Urinary bladder (tissue), 4 donors: ENCODE results near the gene BEST4. TPM values are rescaled to one million over a fixed set of nuclear protein-coding genes. Genes with fewer than 3 reads are reported as not detected.
A peak's percentile ranks its signal among the peaks of the same experiment; 100 is the strongest.
"Not testable (repeated sequence)": the region's sequence is repeated elsewhere in the genome, so short reads cannot be mapped to it uniquely, and the experiment has no call there.

ENCODE experiments used
- DNase-seq: peaks from one replicate; pipeline ENCODE4 v3.0.0-alpha.2; 2015; ENCODE audit errors: extremely low spot score
- H3K27ac ChIP-seq: one replicate; pipeline ENCODE4 v1.5.1; 2013; ENCODE audit warnings: low read depth, mild to moderate bottlenecking, moderate library complexity
- H3K36me3 ChIP-seq: one replicate; pipeline ENCODE4 v1.6.1; 2013; ENCODE audit warnings: mild to moderate bottlenecking, moderate library complexity; ENCODE audit not compliant: insufficient read depth
- H3K4me1 ChIP-seq: one replicate; pipeline ENCODE4 v1.6.1; 2013; ENCODE audit warnings: mild to moderate bottlenecking, moderate library complexity; ENCODE audit not compliant: insufficient read depth
- H3K4me3 ChIP-seq: one replicate; pipeline ENCODE4 v1.5.1; 2013; ENCODE audit warnings: low read depth, low read length
- WGBS: extraction: QIAGEN DNeasy Blood & Tissue Kit; methylation state at CpG from one replicate; pipeline ENCODE4 v1.1.7; 2013; 5-methylcytosine and 5-hydroxymethylcytosine counted together
- polyA plus RNA-seq: library from polyadenylated mRNA; stranded (reverse); fragments of 200-250 nt; gene quantifications from one replicate; pipeline ENCODE4 v1.2.3, GENCODE V29; 2013
- total RNA-seq: library from RNA; depleted of rRNA; stranded (reverse); fragments of >200 nt; gene quantifications from one replicate; pipeline ENCODE4 v1.2.3, GENCODE V29; 2014
- donor health status: healthy with polysubstance abuse.
- donor health status: healthy.

BEST4 gene
- total and polyA plus RNA-seq, 2 donors, result 0.30 TPM; not detected in 1

DNA sequence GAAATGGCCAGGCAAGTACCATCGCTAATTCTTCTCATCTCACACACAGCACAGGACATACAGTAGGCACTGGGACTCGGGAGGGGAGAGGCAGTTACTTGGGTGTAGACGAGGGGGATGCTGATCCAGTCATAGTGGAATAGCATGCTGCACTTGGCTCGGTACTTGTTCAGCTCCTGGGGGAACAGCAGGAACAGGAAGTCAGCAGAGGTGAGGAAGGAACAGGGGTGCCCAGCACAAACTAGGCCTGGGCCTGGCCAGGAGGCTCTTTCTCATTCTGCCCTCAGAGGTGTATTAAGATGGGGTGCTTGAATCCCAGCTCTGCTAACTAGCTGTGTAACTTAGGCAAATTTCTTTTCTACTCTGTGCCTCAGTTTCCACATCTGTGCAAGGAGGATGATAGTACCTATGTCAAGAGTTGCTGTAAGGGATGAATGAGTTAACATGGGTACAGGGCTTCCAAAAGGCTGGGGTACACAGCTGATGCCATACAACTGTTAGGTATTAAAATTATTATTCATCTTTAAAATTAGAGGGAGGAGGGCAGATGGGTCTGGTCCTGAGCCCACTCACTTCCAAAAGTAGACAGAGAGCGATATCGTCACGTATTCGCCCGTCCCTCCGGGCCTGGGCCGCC, 2.4 kb downstream of the BEST4 start:
- no peak overlapping the region for H3K4me3 ChIP-seq
- no peak for DNase-seq
- no peak overlapping the region for H3K27ac ChIP-seq
- WGBS, result 42% methylated on average over 11 of the region's 11 CpGs
- no peaks in the 10 kb centered on the region for H3K4me1 ChIP-seq
- H3K36me3 ChIP-seq, result no peaks in the 10 kb centered on the region

DNA sequence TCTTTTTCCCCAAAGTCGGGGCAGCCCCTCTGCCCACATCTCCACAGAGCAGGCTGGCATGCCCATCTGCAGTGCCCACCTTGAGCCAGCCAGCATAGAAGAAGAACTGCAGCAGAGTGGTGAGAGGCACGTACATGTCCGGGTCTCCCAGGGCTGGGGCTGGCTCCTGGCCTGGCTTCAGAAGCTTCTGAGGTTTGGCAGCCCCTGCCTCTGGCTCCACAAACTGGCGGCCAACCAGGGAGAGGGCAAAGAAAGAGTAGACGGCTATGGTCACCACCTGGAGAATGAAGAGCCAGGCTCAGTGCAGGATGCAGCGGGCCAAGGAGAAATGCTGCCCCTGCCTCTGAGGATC, 3.0 kb downstream of the BEST4 start:
- Histone ChIP-seq H3K4me3 (no peak overlapping the region), H3K4me1 (no peaks in the 10 kb centered on the region), H3K27ac (no peak overlapping the region), H3K36me3 (no peaks in the 10 kb centered on the region)
- WGBS, result 81% methylated on average over 6 of the region's 6 CpGs
- no peak for DNase-seq

DNA sequence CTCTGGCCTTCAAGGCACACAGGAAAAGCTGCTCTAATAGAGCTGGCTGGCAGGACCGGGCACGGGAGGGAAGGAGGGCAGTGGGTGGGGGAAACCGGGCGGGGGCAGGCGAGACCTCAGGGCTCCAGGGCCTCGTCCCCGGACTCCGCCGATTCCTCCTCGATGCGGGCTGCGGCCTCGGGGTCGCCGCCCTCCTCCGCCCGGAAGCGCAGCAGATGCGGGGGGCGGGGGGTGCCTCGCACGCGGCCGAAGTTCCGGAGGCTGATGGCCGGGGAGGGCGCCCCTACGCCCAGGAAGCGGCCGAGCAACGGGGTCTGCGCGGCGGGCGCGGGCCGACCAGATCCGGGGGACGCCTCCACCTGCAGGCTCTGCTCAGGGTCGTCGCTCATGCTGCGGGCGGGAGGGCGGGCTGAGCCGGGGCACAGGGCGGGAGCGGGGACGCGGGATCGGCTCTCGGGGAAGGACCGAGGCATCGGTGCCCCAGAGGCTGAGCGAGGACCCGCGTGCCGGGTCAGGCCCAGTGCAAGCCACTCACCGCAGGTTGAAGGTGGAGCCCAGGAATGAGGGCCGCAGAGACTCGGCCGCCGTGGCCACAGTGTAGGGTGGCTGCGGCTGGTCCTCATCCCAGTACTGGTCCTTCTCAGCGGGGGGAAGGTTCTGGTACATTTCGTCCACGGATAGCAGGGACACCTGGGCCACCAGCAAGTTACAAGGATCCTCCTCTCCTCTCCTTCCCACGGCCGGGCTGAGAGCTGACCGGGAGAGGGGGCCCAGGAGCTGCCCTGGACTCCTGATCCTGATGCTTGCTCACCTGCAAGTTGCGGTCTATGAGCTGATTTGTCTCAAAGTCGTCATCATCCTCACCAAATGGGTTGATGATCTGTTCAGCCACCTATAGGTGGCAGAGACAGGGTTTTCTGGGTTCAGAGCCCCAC, 3.6 kb downstream of the BEST4 start:
- H3K4me1 ChIP-seq, result no peaks in the 10 kb centered on the region
- DNase-seq, result no peak
- H3K27ac ChIP-seq, result no peak overlapping the region
- 7% methylated on average over 71 of the region's 71 CpGs for WGBS
- peak overlapping the region; percentile 43 for H3K4me3 ChIP-seq
- no peaks in the 10 kb centered on the region for H3K36me3 ChIP-seq

DNA sequence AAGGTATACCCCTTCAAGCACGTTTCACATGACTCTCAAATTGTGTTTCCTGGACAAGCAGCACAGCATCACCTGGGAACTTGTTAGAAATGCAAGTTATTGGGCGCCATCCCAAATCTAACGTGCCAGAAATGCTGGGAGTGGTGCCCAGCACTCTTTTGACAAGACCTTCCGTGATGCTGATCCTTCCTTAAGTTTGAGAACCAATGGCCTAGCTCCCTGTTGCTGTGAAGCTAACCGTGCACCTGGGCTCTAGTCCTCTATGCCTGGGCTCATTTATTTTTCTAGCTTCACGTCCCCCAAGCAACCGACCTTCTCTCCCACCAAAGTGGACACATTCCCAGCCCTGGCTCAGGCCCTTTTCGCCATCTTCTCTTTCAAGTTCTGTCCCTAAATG, 4.3 kb downstream of the BEST4 start:
- no peak for DNase-seq
- H3K27ac ChIP-seq, result no peak overlapping the region
- no peaks in the 10 kb centered on the region for H3K36me3 ChIP-seq
- peak overlapping the region; percentile 43 for H3K4me3 ChIP-seq
- 49% methylated on average over 8 of the region's 8 CpGs for WGBS
- H3K4me1 ChIP-seq, result no peaks in the 10 kb centered on the region

DNA sequence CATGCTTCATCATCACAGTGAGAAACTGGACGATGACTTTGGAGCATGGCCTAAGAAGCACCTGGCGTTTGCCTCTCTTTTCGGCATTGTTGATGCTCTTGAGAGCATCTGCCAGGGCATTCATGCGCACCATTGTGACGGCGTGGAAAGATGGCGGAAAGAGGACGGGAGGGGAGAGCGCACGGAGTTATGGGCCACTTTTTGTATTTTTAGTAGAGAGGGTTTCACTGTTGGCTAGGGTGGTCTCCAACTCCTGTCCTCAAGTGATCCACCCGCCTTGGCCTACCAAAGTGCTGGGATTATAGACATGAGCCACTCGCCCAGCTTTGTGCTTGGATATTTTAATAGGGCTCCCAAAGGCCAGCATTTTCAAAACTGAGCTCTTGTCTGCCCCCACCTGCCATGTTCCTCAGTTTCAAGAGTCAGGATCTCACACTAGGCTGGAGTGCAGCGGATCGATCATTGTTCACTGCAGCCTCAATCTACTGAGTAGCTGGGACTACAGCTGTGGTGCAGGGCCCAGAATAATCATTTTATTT, 7.3 kb downstream of the BEST4 start:
- H3K27ac ChIP-seq, result no peak overlapping the region
- H3K4me1 ChIP-seq, result no peaks in the 10 kb centered on the region
- WGBS, result 93% methylated on average over 14 of the region's 14 CpGs
- H3K36me3 ChIP-seq, result no peaks in the 10 kb centered on the region
- DNase-seq, result no peak
- H3K4me3 ChIP-seq, result no peak overlapping the region

DNA sequence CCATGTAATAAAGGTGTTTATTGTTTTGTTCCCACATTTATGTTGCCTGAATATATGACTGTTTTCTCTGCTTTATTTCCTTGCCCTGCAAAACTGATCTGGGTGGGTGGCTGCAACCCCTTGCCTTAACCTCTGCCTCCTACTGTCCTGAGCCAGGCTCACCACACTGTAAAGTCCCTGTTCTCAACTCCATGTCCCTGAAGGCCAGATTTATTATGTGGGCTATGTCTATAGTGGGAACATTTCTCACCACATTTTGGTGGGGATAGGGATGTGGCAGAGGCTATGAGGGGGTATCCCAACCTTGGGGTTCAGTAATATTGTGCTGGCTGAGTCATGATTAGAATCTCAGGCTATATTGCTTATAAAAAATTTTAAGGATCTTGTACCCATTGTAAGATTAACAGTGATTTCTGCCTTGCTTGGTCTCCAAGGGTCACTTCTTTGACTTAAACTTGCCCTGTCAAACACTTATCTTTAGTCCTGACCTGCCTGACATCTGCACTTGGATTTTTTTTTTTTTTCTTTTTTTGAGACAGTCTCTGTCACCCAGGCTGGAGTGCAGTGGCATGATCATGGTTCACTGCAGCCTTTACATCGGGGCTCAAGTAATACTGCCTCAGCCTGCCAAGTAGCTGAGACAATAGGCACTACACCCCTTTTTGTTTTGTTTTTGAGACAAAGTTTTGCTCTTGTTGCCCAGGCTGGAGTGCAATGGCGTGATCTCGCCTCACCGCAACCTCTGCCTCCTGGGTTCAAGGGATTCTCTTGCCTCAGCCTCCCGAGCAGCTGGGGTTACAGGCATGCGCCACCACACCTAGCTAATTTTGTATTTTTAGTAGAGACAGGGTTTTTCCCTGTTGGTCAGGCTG, 9.0 kb downstream of the BEST4 start:
- WGBS, result 94% methylated on average over 6 of the region's 6 CpGs
- H3K36me3 ChIP-seq, result no peaks in the 10 kb centered on the region
- no peak overlapping the region for H3K4me3 ChIP-seq
- no peaks in the 10 kb centered on the region for H3K4me1 ChIP-seq
- DNase-seq, result no peak
- H3K27ac ChIP-seq, result no peak overlapping the region

DNA sequence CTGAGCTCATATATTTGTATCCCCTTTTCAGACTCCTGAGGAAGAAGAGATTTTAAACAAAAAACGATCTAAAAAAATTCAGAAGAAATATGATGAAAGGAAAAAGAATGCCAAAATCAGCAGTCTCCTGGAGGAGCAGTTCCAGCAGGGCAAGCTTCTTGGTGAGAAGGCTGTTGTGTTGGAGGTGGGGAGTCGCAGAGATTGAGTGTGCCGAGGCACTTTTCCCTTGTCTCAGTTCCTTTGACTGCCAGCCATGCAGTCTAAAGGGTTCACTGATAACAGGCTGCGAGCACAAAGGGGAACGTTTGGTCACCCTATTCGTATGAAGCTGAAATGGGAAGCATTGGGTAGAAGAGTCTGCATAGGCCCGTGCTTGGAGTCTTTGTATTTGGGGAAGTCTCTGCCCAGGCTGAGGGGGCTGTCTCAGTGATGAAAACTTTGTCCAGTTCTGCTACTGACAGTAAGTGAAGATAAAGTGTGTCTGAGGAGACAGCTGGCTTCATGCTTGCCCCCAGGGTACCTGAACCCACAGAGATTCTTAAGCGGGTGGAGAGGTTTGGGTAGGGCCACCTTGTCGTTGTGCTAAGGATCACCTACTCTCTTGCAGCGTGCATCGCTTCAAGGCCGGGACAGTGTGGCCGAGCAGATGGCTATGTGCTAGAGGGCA, 9.9 kb downstream of the BEST4 start:
- H3K36me3 ChIP-seq, result no peaks in the 10 kb centered on the region
- H3K4me3 ChIP-seq, result no peak overlapping the region
- no peak for DNase-seq
- no peak overlapping the region for H3K27ac ChIP-seq
- no peaks in the 10 kb centered on the region for H3K4me1 ChIP-seq
- WGBS, result 78% methylated on average over 13 of the region's 13 CpGs

DNA sequence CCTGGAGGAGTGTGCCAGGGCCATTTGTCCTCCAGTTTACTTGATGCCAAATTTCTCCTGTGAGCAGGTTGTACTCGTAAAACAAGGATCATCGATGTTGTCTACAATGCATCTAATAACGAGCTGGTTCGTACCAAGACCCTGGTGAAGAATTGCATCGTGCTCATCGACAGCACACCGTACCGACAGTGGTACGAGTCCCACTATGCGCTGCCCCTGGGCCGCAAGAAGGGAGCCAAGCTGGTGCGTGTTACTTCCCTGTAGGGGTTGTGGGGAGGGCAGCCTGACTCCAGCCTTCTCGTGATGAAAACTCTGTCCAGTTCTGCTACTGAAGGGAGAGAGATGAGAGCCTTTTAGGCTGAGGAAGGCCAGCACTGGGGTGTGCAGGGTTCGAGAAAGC, 10.4 kb downstream of the BEST4 start:
- Histone ChIP-seq H3K4me1 (no peaks in the 10 kb centered on the region), H3K4me3 (no peak overlapping the region), H3K36me3 (no peaks in the 10 kb centered on the region), H3K27ac (no peak overlapping the region)
- DNase-seq, result no peak
- 81% methylated on average over 14 of the region's 14 CpGs for WGBS

DNA sequence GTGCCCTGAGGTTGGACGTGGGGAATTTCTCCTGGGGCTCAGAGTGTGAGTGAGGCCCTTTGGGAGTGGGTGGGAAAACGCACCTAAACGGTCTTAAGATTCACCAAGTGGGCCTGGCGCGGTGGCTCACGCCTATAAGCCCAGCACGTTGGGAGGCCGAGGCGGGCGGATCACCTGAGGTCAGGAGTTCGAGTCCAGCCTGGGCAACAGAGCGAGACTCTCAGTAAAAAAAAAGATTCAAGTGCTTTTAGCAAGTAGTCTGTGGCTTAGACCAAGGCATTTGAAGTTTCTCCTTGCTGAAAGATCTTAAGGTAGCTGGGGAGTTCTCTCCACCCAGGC, 11.3 kb downstream of the BEST4 start:
- no peaks in the 10 kb centered on the region for H3K36me3 ChIP-seq

DNA sequence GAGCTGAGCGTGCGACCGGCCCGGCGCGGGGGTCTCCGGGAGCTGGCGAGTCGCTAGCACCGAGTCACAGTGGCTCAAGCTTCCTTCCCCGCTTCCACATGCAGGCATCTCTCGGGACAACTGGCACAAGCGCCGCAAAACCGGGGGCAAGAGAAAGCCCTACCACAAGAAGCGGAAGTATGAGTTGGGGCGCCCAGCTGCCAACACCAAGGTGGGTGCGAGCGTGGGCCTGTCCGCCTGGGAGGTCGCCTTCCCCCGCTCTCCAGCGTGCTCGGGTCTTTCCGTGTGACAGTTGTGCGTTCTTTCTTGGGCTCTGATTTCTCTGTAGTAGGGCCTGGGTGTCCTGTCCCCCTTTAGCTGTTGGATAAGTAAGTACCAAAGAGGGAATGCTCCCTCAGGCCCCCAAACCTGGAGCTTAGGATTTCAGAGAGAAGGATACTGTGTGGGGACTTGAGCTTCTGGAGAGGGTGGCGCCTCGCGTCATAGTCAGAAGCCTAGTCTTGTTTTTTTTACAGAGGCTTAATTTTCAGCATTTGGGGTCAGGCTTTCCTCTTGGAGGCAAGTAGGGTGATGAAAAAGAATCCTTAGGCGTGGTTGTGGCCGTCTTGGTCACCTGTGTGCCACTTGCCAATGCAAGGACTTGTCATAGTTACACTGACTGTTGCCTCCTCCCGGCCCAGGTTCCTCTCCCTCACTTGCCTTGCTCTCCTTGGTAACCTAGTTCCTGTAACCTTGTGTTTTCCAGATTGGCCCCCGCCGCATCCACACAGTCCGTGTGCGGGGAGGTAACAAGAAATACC, 11.8 kb downstream of the BEST4 start:
- no peak for DNase-seq
- H3K36me3 ChIP-seq, result no peaks in the 10 kb centered on the region
- no peaks in the 10 kb centered on the region for H3K4me1 ChIP-seq
- H3K27ac ChIP-seq, result peak overlapping the region; percentile 87
- WGBS, result 6% methylated on average over 36 of the region's 36 CpGs
- H3K4me3 ChIP-seq, result peak overlapping the region; percentile 79

More for the DNA sequence above, 11.3 kb downstream of the BEST4 start:
- Histone ChIP-seq H3K4me3 (peak overlapping the region; percentile 79), H3K4me1 (no peaks in the 10 kb centered on the region), H3K27ac (peak overlapping the region; percentile 87)
- no peak for DNase-seq
- 51% methylated on average over 12 of the region's 12 CpGs for WGBS

DNA sequence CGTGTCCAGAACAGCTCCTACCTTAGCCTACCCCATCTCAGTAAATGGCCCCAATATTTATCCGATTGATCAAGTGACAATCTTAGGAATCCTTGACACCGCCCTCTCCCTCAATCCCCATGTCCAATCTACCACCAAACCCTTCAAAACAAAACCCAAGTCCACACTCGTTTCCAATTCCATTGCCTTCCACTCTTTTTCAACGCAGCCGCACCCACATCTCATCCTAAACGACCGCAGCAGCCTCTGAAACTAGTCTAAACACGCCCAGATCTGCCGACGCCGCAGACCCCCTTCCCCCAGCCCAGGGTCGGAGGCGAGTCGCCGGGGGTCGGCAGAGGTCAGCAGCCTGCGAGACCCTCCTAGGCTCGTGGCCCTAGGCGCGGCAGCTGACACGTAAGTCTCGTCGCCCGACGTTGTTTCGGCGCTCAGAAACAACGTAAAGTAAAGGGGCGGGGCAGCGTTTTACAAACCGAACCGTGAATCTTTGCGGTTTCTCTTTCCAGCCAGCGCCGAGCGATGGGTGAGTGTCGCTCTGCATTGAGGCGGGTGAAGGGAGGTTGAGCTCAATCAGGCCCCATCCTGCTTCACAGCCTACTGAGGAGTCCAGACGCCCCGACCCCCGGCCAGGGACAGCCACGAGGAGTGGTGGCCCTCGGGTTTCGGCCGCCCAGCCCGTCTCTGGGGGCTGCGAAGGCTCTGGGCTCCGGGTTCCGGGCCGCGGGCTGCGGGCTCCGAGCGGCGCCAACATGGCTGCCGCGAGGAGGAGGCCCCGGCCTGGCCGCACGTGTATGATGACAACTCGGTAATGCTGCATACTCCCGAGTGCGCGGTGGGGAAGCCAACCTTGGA, 12.7 kb downstream of the BEST4 start, which contains the start of gene RPS8:
Gene RPS8 (plus strand): TSS at position 463 of the 852 bp plus-strand sequence. CDS start 57 bp downstream, at position 520.
- under 1% methylated on average over 65 of the region's 65 CpGs for WGBS
- no peaks in the 10 kb centered on the region for H3K36me3 ChIP-seq
- peak within 1 kb of the TSS; percentile 79 for H3K4me3 ChIP-seq
- H3K27ac ChIP-seq, result peak within 1 kb of the TSS; percentile 99
- no peaks in the 10 kb centered on the region for H3K4me1 ChIP-seq
- peak; percentile 90 for DNase-seq

DNA sequence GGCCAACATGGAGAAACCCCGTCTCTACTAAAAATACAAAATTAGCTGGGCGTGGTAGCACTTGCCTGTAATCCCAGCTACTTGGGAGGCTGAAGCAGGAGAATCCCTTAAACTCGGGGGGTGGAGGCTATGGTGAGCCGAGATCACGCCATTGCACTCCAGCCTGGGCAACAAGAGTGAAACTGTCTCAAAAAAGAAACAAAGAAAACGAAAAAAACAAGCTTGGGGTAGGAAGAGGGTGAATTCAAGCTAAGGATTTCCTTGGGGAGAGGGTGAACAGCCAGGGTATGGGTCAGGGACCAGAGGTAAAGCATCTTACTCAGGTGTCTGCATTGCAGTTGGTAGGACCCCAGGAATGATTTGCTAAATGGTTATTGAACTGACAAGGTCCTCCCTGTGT, 21.5 kb downstream of the BEST4 start:
- not testable (repeated sequence) for DNase-seq, H3K4me3 ChIP-seq, H3K27ac ChIP-seq, H3K4me1 ChIP-seq, H3K36me3 ChIP-seq
- WGBS, result 96% methylated on average over 6 of the region's 6 CpGs
